HPDE6-E6E7 (cell line): ENCODE data around the gene ACSL3.
A peak's percentile ranks its signal among the peaks of the same experiment; 100 is the strongest.
"Not testable (repeated sequence)": the region's sequence is repeated elsewhere in the genome, so short reads cannot be mapped to it uniquely, and the experiment has no call there.

Experiments
- DNase-seq: peaks from one replicate; pipeline ENCODE4 v3.0.0; 2011; ENCODE audit warnings: missing footprints; ENCODE audit errors: extremely low spot score

ACSL3 gene

GRCh38 chr2:222860740-222861410, at the start of gene ACSL3:
ACSL3 (plus strand) TSS chr2:222861036; CDS start chr2:222908773, 47,737 bp downstream.
- DNase-seq: peak; percentile 85

GRCh38 chr2:222811828-222812227, 49.0 kb upstream of the ACSL3 start:
- no peak for DNase-seq

- no peak for DNase-seq
Observed at GRCh38 chr2:222813177-222813843, 47.5 kb upstream of the ACSL3 start.

GRCh38 chr2:222819722-222820333, 41.0 kb upstream of the ACSL3 start:
- DNase-seq: no peak

GRCh38 chr2:222823183-222823930, 37.5 kb upstream of the ACSL3 start:
- no peak for DNase-seq

GRCh38 chr2:222825031-222825430, 35.8 kb upstream of the ACSL3 start:
- no peak for DNase-seq

- no peak for DNase-seq
Observed at GRCh38 chr2:222827417-222827816, 33.4 kb upstream of the ACSL3 start.

- DNase-seq: no peak
Observed at GRCh38 chr2:222828572-222828971, 32.3 kb upstream of the ACSL3 start.

- DNase-seq: no peak
Observed at GRCh38 chr2:222830164-222830563, 30.7 kb upstream of the ACSL3 start.

- no peak for DNase-seq
Observed at GRCh38 chr2:222833410-222833809, 27.4 kb upstream of the ACSL3 start.

GRCh38 chr2:222835143-222835822, 25.6 kb upstream of the ACSL3 start:
- DNase-seq: no peak

GRCh38 chr2:222835823-222836151, 25.0 kb upstream of the ACSL3 start:
- no peak for DNase-seq

- peak; percentile 95 for DNase-seq
Observed at GRCh38 chr2:222837643-222838056, 23.2 kb upstream of the ACSL3 start.

- no peak for DNase-seq
Observed at GRCh38 chr2:222840060-222840802, 20.6 kb upstream of the ACSL3 start.

- DNase-seq: no peak
Observed at GRCh38 chr2:222842491-222843174, 18.2 kb upstream of the ACSL3 start.

GRCh38 chr2:222844323-222844722, 16.5 kb upstream of the ACSL3 start:
- DNase-seq: no peak

GRCh38 chr2:222845314-222845713, 15.5 kb upstream of the ACSL3 start:
- DNase-seq: not testable (repeated sequence)

GRCh38 chr2:222846003-222846402, 14.8 kb upstream of the ACSL3 start:
- DNase-seq: no peak

- DNase-seq: not testable (repeated sequence)
Observed at GRCh38 chr2:222848031-222848430, 12.8 kb upstream of the ACSL3 start.

GRCh38 chr2:222848862-222849261, 12.0 kb upstream of the ACSL3 start:
- DNase-seq: no peak
